Large intestine (tissue), 3 donors: Measurements from ENCODE around the gene ADIG. TPM values are rescaled to one million over a fixed set of nuclear protein-coding genes. Genes with fewer than 3 reads are reported as not detected.

Source experiments
- DNase-seq, 2 donors: peaks; one replicate each; pipeline versions ENCODE4 v3.0.0 to v3.0.0-alpha.2; 2013
- H3K27ac ChIP-seq: one replicate; pipeline ENCODE4 v1.5.1; 2013; ENCODE audit warnings: low read length
- H3K27me3 ChIP-seq: 2 replicates; pipeline ENCODE4 v1.6.1; 2013; ENCODE audit warnings: low read length; ENCODE audit not compliant: control insufficient read depth, insufficient read depth
- H3K36me3 ChIP-seq: 2 replicates; pipeline ENCODE4 v1.6.1; 2013; ENCODE audit warnings: low read length; ENCODE audit not compliant: control insufficient read depth, insufficient read depth
- H3K4me1 ChIP-seq: one replicate; pipeline ENCODE4 v1.6.1; 2013; ENCODE audit warnings: low read length; ENCODE audit not compliant: control insufficient read depth, insufficient read depth
- H3K4me3 ChIP-seq: one replicate; pipeline ENCODE4 v1.5.1; 2013; ENCODE audit warnings: low read length
- H3K9me3 ChIP-seq: one replicate; pipeline ENCODE4 v1.6.1; 2013; ENCODE audit warnings: mild to moderate bottlenecking, low read depth, low read length, moderate library complexity; ENCODE audit not compliant: control insufficient read depth
- WGBS: methylation state at CpG from one replicate; pipeline ENCODE4 v1.1.5; 2013; ENCODE audit warnings: low lambda C conversion rate; ENCODE audit not compliant: insufficient coverage; 5-methylcytosine and 5-hydroxymethylcytosine counted together
- polyA plus RNA-seq: library from polyadenylated mRNA; unstranded; fragments of 120-200 nt; gene quantifications from one replicate; pipeline ENCODE4 v1.2.1, GENCODE V29; 2013

Gene ADIG
- polyA plus RNA-seq, 1 donor, result not detected

DNA sequence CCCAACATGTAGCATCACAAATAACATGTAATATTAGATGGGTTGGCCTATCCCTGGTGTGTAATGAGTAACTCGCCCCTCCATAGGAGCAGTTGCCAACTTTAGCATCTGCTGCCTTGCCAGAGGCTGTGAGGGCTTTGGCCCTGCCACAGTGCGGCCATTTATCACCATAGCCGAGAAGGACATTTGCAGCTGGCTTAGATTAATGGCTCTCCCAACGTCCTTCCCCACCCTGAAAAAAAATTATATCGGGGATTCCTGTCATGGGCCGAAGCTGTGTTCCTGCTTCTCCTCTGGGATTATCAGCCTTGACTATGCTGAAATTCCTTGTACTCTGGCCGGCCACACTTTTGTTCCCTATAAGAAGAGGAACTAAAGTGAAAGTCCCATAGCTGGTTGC, 7.6 kb upstream of the ADIG start:
- H3K9me3 ChIP-seq, result no peaks in the 10 kb centered on the region
- H3K27me3 ChIP-seq, result no peaks in the 10 kb centered on the region
- DNase-seq, result no peak
- H3K36me3 ChIP-seq, result peaks cover 64% of the 10 kb centered on the region
- H3K4me3 ChIP-seq, result no peak overlapping the region
- WGBS, result no CpG with 5 or more reads among the region's 7 CpGs
- H3K27ac ChIP-seq, result no peak overlapping the region
- H3K4me1 ChIP-seq, result no peaks in the 10 kb centered on the region

DNA sequence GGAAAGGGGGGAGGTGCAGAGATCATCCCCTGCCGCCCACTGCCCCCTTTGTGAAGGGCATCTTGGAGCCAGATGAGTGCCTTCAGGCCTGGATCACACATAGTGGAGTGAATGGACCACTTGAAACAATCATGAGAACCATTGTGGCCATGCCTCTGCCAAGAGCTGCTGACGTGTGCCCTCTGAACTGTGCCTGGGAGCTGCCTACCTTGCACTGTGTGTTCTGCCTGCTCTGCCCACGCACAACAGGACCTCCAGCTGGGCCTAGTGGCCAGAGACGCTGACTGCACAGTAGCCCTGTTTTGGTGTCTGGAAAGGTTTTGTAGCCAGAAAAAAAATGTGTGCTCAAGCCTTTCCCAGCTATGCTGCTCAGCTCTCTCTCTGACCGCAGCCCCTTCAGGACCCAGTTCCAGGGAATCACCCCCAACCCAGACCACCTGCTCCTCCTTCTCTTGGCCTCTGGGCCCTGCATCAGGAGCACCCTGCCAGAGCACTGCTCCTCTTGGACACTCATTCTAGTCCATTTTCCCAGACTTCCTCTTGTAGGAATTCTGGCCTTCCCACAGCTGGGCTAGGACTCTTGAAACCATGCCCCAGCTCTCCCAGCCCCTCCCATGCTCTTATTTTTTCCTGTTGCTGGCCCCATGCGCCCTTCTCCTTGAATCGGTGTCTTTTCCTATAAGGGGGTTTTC, 1.6 kb upstream of the ADIG start:
- H3K27ac ChIP-seq, result no peak overlapping the region
- H3K36me3 ChIP-seq, result peaks cover 25% of the 10 kb centered on the region
- peaks cover 14% of the 10 kb centered on the region for H3K27me3 ChIP-seq
- no peak for DNase-seq
- 38% methylated on average over 2 of the region's 7 CpGs for WGBS
- no peak overlapping the region for H3K4me3 ChIP-seq
- no peaks in the 10 kb centered on the region for H3K4me1 ChIP-seq
- H3K9me3 ChIP-seq, result no peaks in the 10 kb centered on the region

DNA sequence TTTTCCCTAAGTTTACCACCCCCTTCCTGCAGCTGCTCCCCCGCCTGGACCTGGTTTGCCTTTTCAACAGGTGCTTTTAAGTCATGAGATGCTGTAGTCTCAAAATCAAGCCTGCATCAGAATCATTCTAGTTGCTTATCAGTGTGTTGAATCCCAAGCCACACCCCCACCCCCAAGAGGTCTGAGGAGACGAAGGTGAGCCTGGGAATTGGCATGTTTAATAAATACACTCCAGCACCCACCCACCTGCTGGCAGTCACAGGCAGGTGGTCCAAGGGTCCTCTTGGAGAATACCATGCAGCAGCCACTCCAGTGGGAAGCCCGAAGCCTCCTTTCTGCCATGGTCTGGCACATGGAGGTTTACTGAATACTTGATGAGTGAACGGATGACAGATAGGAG, 1.1 kb upstream of the ADIG start:
- DNase-seq, result no peak
- no peak overlapping the region for H3K27ac ChIP-seq
- no peaks in the 10 kb centered on the region for H3K9me3 ChIP-seq
- peaks cover 14% of the 10 kb centered on the region for H3K27me3 ChIP-seq
- no peaks in the 10 kb centered on the region for H3K4me1 ChIP-seq
- peaks cover 22% of the 10 kb centered on the region for H3K36me3 ChIP-seq
- WGBS, result no CpG with 5 or more reads among the region's 4 CpGs
- no peak overlapping the region for H3K4me3 ChIP-seq

DNA sequence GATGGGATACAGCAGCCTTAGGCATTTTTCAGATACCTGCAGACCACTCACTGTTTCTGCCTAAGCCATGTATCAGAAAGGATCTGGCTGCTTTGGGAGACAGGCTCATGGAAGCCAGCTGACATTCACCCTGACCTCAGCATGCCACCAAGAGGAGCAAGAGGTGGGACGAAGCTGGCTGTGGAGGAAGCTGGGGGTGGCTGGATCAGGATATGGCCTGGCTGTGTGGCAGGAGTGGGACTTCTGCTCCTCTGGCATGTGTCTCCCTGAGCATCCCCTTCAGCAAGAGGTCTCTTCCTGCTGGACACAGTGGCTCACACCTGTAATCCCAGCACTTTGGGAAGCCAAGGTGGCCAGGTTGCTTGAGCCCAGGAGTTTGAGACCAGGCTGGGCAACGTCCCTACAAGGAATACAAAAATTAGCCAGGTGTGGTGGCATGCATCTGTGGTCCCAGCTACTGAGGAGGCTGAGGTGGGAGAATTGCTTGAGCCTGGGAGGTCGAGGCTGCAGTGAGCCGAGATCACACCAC, 897 bp downstream of the ADIG start:
- peaks cover 14% of the 10 kb centered on the region for H3K27me3 ChIP-seq
- no peaks in the 10 kb centered on the region for H3K9me3 ChIP-seq
- no peak for DNase-seq
- no peak overlapping the region for H3K27ac ChIP-seq
- peaks cover 9% of the 10 kb centered on the region for H3K36me3 ChIP-seq
- WGBS, result no CpG with 5 or more reads among the region's 4 CpGs
- no peaks in the 10 kb centered on the region for H3K4me1 ChIP-seq
- no peak overlapping the region for H3K4me3 ChIP-seq

DNA sequence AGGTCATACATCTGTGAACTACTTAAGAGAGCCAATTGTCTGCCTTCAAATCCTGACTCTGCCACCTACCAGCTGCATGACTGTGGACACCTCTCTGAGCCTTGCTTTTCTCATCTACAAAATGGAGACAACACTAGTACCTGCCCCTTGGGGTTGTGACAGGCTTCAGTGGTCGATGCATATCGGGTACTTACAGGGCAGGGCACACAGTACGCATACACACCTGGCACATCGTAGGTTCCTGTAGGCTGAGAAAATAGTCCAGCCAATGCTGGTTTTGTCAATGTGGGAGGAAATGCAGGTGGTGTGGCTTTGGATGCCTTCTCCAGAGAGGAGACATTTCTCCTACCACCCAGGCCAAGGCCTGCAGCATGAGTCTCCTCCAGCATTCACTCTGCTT, 2.3 kb downstream of the ADIG start:
- no peak overlapping the region for H3K27ac ChIP-seq
- DNase-seq, result no peak
- no peaks in the 10 kb centered on the region for H3K36me3 ChIP-seq
- H3K9me3 ChIP-seq, result no peaks in the 10 kb centered on the region
- H3K4me3 ChIP-seq, result no peak overlapping the region
- H3K27me3 ChIP-seq, result peaks cover 14% of the 10 kb centered on the region
- no peaks in the 10 kb centered on the region for H3K4me1 ChIP-seq
- WGBS, result no CpG with 5 or more reads among the region's 4 CpGs

DNA sequence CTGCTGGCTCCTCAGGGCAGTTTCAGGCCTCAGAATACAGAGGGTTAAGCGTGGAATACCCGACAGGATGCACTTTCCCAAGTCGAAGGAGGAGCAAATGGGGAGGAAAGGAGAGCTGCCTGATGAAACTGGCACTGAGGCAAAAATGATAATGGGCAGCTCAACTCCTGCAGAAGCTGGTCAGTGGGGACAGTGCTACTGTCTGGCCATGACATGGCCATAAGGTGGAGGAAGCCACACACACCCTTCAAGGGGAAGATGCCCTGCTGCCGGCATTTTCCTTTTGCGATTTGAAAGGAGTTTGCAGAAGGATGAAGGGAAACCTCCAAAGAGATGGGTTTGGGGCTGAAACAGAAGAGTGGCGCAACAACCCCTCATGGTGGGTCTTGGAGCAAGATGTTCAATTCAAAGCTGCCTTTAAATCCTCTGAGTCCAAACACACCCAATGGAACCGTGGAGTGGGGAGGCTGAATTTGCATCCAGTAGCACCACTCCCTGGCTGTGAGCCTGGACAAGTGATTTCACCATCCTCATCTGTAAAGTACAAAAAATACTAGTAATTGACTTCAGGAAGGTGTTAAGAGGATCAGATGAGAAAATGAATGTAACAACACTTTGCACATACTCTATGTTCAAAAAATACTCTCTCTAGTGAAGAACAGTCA, 3.2 kb downstream of the ADIG start:
- Histone ChIP-seq H3K27me3 (peaks cover 14% of the 10 kb centered on the region), H3K4me1 (no peaks in the 10 kb centered on the region), H3K36me3 (no peaks in the 10 kb centered on the region), H3K27ac (no peak overlapping the region), H3K4me3 (no peak overlapping the region), H3K9me3 (no peaks in the 10 kb centered on the region)
- no CpG with 5 or more reads among the region's 7 CpGs for WGBS
- DNase-seq, result no peak

DNA sequence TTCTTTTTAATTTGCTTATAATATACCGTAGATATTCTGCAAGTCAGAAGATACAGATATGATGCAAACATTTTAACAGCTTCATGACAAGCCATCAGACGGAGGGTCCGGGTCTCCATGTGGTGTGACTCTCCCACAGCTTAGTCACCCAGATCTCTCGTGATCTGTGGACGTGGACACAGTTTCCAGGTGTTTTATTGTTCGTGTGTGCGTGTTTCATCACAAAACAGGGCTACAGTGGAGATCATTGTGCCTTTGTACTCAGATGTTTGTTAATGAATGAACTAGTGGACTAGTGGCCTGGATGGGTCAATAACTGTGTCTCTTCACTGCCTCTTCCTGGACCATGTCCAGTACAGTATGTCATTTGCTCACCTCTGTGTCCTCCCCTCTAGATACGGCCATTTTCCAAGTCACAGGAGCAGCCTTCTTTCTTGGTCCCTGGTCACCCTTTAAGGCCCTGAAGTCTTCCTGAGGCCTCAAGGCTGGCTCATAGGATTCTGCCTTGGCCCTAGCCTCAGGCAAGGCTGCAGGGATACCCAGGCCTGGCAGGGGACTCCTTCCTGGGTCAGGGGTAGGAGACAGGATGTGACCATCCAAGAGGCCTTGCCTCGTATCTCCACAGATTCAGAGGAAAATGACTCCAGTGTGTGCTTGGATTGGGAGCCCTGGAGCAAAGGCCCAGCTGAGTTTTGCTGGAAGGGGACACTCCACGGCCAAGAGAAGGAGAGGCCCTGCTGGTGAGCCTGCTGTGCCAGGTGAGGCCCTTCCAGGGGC, 4.6 kb downstream of the ADIG start:
- Histone ChIP-seq H3K36me3 (no peaks in the 10 kb centered on the region), H3K27ac (no peak overlapping the region), H3K4me1 (no peaks in the 10 kb centered on the region), H3K27me3 (peaks cover 14% of the 10 kb centered on the region), H3K4me3 (no peak overlapping the region), H3K9me3 (no peaks in the 10 kb centered on the region)
- WGBS, result 90% methylated on average over 2 of the region's 10 CpGs
- DNase-seq, result no peak

DNA sequence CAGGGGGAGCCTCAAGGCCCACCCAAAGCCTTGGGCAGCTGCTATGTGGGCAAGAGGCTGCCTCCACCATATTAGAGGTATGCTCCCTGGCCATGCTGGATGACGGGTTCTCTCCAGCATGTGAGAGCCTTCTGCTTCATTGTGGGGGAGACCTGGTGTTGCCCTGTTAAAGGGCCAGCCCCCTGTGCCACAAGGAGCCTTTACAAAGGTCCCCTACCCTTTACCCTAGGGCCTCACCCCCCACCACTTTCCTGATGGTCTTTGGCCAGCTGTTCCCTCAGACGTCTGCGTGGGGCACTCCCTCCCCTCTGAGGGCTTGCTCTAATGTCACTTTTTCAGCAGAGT, 5.2 kb downstream of the ADIG start:
- no peak for DNase-seq
- Histone ChIP-seq H3K9me3 (no peaks in the 10 kb centered on the region), H3K4me1 (no peaks in the 10 kb centered on the region), H3K4me3 (no peak overlapping the region), H3K36me3 (no peaks in the 10 kb centered on the region), H3K27ac (no peak overlapping the region), H3K27me3 (peaks cover 14% of the 10 kb centered on the region)
- 100% methylated on average over 1 of the region's 3 CpGs for WGBS

DNA sequence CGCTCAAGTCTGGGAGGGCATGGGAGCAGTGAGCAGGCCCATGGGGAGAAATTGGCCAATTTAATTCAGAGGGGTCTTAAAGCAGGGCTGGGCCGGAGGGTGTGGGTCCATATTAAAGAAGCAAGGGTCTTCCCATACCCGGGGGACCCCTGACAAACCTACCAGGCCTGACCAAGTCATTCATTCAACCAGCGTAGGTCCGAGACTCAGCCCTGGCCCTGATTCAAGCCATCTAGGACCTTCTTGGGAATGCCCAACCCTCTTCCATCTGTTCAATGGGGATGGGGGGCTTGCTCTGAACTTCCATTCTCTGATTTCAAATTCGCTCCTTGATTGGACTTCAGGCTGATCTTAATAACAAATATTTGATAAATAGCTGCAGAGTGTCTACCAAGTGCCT, 7.3 kb downstream of the ADIG start:
- Histone ChIP-seq H3K4me3 (no peak overlapping the region), H3K27me3 (peaks cover 10% of the 10 kb centered on the region), H3K36me3 (no peaks in the 10 kb centered on the region), H3K9me3 (no peaks in the 10 kb centered on the region), H3K4me1 (no peaks in the 10 kb centered on the region), H3K27ac (no peak overlapping the region)
- WGBS, result no CpG with 5 or more reads among the region's 6 CpGs
- DNase-seq, result no peak

DNA sequence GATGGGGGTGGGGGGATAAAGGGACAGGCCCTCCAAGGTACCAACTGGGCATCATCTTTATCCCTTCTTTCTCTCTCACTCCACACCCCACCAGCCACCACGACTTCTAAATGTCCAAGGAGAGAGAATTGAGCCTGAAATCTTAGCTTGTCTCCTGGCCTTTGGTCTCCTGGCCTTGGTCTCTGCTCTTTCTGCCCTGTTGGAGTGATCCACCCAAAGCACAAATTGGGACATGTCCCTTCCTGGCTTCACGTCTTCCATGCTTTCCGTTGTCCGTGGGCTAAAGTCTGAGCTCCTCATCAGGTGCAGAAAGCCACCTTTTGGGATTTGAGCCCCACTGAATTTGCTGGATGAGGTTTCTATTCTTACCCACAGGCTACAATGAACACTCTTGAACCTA, 8.4 kb downstream of the ADIG start:
- Histone ChIP-seq H3K27me3 (no peaks in the 10 kb centered on the region), H3K36me3 (no peaks in the 10 kb centered on the region), H3K27ac (no peak overlapping the region), H3K4me3 (no peak overlapping the region), H3K4me1 (no peaks in the 10 kb centered on the region), H3K9me3 (no peaks in the 10 kb centered on the region)
- no CpG with 5 or more reads among the region's 4 CpGs for WGBS
- no peak for DNase-seq
